Panc1 (cell line): ENCODE measurements around the gene R3HDM4. TPM values are rescaled to one million over a fixed set of nuclear protein-coding genes. Genes with fewer than 3 reads are reported as not detected.
"Not testable (repeated sequence)": the region's sequence is repeated elsewhere in the genome, so short reads cannot be mapped to it uniquely, and the experiment has no call there.

Experiments
- ATAC-seq: fragments of 200-7000 bp; cut with Tn5 transposase; 2 replicates; pipeline ENCODE4 v1.9.1; 2020; ENCODE audit warnings: mild to moderate bottlenecking, moderate library complexity
- BruUV-seq: library from RNA; stranded (reverse); fragments of 400-500 nt; replicated peaks from 2 replicates; lab custom pipeline; 2021; lab: Mats Ljungman, UMichigan
- CTCF ChIA-PET: fragments of 300-600 bp; sonication (Branson Sonifier 250); formaldehyde crosslinking; loops from one replicate; lab custom pipeline; 2022; ENCODE audit warnings: antibody characterized with exemption; lab: Charles Lee
- POLR2A ChIA-PET: fragments of 300-600 bp; sonication (Branson Sonifier 250); formaldehyde crosslinking; loops from one replicate; lab custom pipeline; 2022; ENCODE audit warnings: antibody characterized with exemption; lab: Charles Lee
- DNase-seq: peaks from one replicate; pipeline ENCODE4 v3.0.0-alpha.2; 2010; ENCODE audit warnings: low read depth, low spot score
- H3K27ac ChIP-seq: 2 replicates; pipeline ENCODE4 v1.5.1; 2011; ENCODE audit warnings: mild to moderate bottlenecking, low read length, inconsistent platforms
- H3K27me3 ChIP-seq: fragments of 200-500 bp; sonication (Bioruptor generic); 2 replicates; pipeline ENCODE4 v1.6.0; 2014; ENCODE audit warnings: low read length, inconsistent platforms; ENCODE audit not compliant: control insufficient read depth, insufficient read depth
- H3K36me3 ChIP-seq: fragments of 200-500 bp; sonication (Bioruptor generic); 2 replicates; pipeline ENCODE4 v1.5.1; 2014; ENCODE audit warnings: inconsistent platforms, mild to moderate bottlenecking, low read length, moderate library complexity; ENCODE audit not compliant: control insufficient read depth, insufficient read depth
- H3K4me1 ChIP-seq: 2 replicates; pipeline ENCODE4 v1.5.1; 2011; ENCODE audit warnings: inconsistent platforms, mild to moderate bottlenecking, low read length, moderate library complexity; ENCODE audit not compliant: control insufficient read depth, insufficient read depth
- H3K4me3 ChIP-seq, 2 experiments: 2 replicates each; pipeline ENCODE4 v1.5.1; 2011 to 2012; ENCODE audit warnings: low read depth in 2 of 2, low read length in 2 of 2, mild to moderate bottlenecking in 2 of 2, inconsistent platforms in 1 of 2, moderate library complexity in 1 of 2
- H3K9me3 ChIP-seq: fragments of 200-500 bp; sonication (Bioruptor generic); 2 replicates; pipeline ENCODE4 v1.5.1; 2014; ENCODE audit warnings: low read depth, mild to moderate bottlenecking, inconsistent platforms, low read length, moderate library complexity; ENCODE audit not compliant: control insufficient read depth, insufficient read depth
- CTCF ChIP-seq: fragments of 450-650 bp; IDR thresholded peaks from 2 replicates; pipeline ENCODE4 v1.5.1; 2017; ENCODE audit warnings: mild to moderate bottlenecking
- POLR2AphosphoS5 ChIP-seq: IDR thresholded peaks from 2 replicates; pipeline ENCODE4 v1.6.1; 2012; ENCODE audit warnings: mild to moderate bottlenecking, low read depth, low read length, moderate library complexity
- REST ChIP-seq, 2 experiments: IDR thresholded peaks; 2 replicates each; pipeline ENCODE4 v1.6.1; 2011 to 2012; ENCODE audit warnings: low read depth in 2 of 2, control low read depth in 1 of 2, low read length in 1 of 2, mild to moderate bottlenecking in 1 of 2, moderate library complexity in 1 of 2; ENCODE audit not compliant: insufficient read depth in 1 of 2
- SIN3A ChIP-seq: IDR thresholded peaks from 2 replicates; pipeline ENCODE4 v1.6.1; 2012; ENCODE audit warnings: low read depth, mild to moderate bottlenecking, low read length, moderate library complexity, borderline replicate concordance; ENCODE audit not compliant: insufficient read depth
- TCF7L2 ChIP-seq: IDR thresholded peaks from 2 replicates; pipeline ENCODE4 v1.6.1; 2011; ENCODE audit warnings: mild to moderate bottlenecking, low read depth, low read length, inconsistent platforms
- in situ Hi-C: cut with HindIII; loops from 2 replicates; pipeline ENCODE4 v1.10.0; 2016; ENCODE audit warnings: low sequenced_read_pairs, low pct_unique_long_range_greater_than_20kb
- intact Hi-C: fragments of 100-400 bp; cut with micrococcal nuclease; formaldehyde crosslinking; loops from one replicate; pipeline ENCODE4 v1.10.0; 2022; ENCODE audit not compliant: unreplicated experiment
- total RNA-seq: library from RNA; stranded (reverse); gene quantifications from one replicate; pipeline ENCODE4 v1.2.1, GENCODE V29; 2021; ENCODE audit not compliant: unreplicated experiment

Gene R3HDM4
- total RNA-seq, 1 experiment from 2014 or later, result 43.5 TPM

GRCh38 chr19:958967-959855 lies 46.2 kb upstream of the R3HDM4 start:
- Histone ChIP-seq H3K27me3 (no peaks in the 10 kb centered on the region), H3K36me3 (no peaks in the 10 kb centered on the region), H3K4me3 (no peak overlapping the region), H3K4me1 (peaks cover 21% of the 10 kb centered on the region), H3K27ac (no peak overlapping the region), H3K9me3 (no peaks in the 10 kb centered on the region)
- in situ Hi-C loops, result no loop called here
- ChIA-PET POLR2A (interaction anchor here (0.5 kb wide), 1 partner anchor 356 kb away, joined by 3 read pairs; no protein-coding TSS in a partner anchor), CTCF (interaction anchor here (0.6 kb wide), 1 partner anchor 189 kb away, joined by 3 read pairs; no protein-coding TSS in a partner anchor)
- DNase-seq, result no peak
- peak; percentile 60 for ATAC-seq
- intact Hi-C loops, result no loop called here
- BruUV-seq, result no TSS peak
- TF ChIP-seq REST (IDR thresholded peaks at IDR 0.05; ENCODE audit: insufficient read depth in 1 of 2, low read depth in 2 of 2, low read length in 1 of 2) (no peak), TCF7L2 (peak; percentile 39; the same call in 1 of the 2 replicates)

- H3K27me3 ChIP-seq, H3K4me3 ChIP-seq, ATAC-seq, POLR2A ChIA-PET, DNase-seq, BruUV-seq, H3K36me3 ChIP-seq, in situ Hi-C loops, intact Hi-C loops, H3K9me3 ChIP-seq: not testable (repeated sequence)
- Histone ChIP-seq H3K27ac (peak overlapping the region; percentile 13; the same call in 1 of the 2 replicates), H3K4me1 (peaks cover 26% of the 10 kb centered on the region)
- CTCF ChIA-PET, result interaction anchor here (0.6 kb wide), 1 partner anchor 78 kb away, joined by 4 read pairs; no protein-coding TSS in a partner anchor
Measured at GRCh38 chr19:957578-957977, 44.6 kb upstream of the R3HDM4 start.

GRCh38 chr19:956766-957440 lies 43.9 kb upstream of the R3HDM4 start:
- intact Hi-C loops, result no loop called here
- in situ Hi-C loops, result no loop called here
- POLR2A ChIA-PET, result no interaction called here
- Histone ChIP-seq H3K4me3 (no peak overlapping the region), H3K36me3 (no peaks in the 10 kb centered on the region), H3K27ac (peak overlapping the region; percentile 69), H3K9me3 (no peaks in the 10 kb centered on the region), H3K4me1 (peaks cover 29% of the 10 kb centered on the region), H3K27me3 (no peaks in the 10 kb centered on the region)
- CTCF ChIA-PET, result interaction anchor here (0.6 kb wide), 2 partner anchors 10 to 78 kb away, joined by 3 to 4 read pairs; no protein-coding TSS in a partner anchor
- peak; percentile 56 for ATAC-seq
- BruUV-seq, result no TSS peak
- no peak for TF ChIP-seq CTCF
- no peak for TF ChIP-seq POLR2AphosphoS5
- TF ChIP-seq SIN3A, result no peak
- no peak for TF ChIP-seq TCF7L2
- no peak for TF ChIP-seq REST (IDR thresholded peaks at IDR 0.05; ENCODE audit: insufficient read depth in 1 of 2, low read depth in 2 of 2, low read length in 1 of 2)
- no peak for DNase-seq
